Endothelial cell of umbilical vein (primary cell): ENCODE data around the gene PTPRT. TPM values are rescaled to one million over a fixed set of nuclear protein-coding genes. Genes with fewer than 3 reads are reported as not detected.

ENCODE experiments used
- BruUV-seq: library from RNA; stranded (reverse); fragments of 400-500 nt; replicated peaks from 2 replicates; lab custom pipeline; 2021; lab: Mats Ljungman, UMichigan
- CTCF ChIA-PET: fragments of 300-600, 350-600 bp; sonication (Branson Sonifier 250); formaldehyde crosslinking; loops from one replicate; lab custom pipeline; 2021; ENCODE audit warnings: antibody characterized with exemption, inconsistent platforms; lab: Charles Lee
- POLR2A ChIA-PET: fragments of 300-600, 350-600 bp; sonication (Branson Sonifier 250); formaldehyde crosslinking; loops from one replicate; lab custom pipeline; 2021; ENCODE audit warnings: antibody characterized with exemption, inconsistent platforms; lab: Charles Lee
- DNase-seq: peaks from one replicate; pipeline ENCODE4 v3.0.0-alpha.2; 2011; ENCODE audit warnings: low read depth, low spot score
- FAIRE-seq: peaks from 2 replicates; lab custom pipeline; 2011; peaks lifted over from hg19 to GRCh38; lab: Jason Lieb, UNC
- H2AFZ ChIP-seq: 2 replicates; pipeline ENCODE4 v1.6.0; 2012; ENCODE audit warnings: low read depth, low read length, control low read depth, inconsistent platforms
- H3K27ac ChIP-seq: 2 replicates; pipeline ENCODE4 v1.5.1; 2011; ENCODE audit warnings: low read depth, mild to moderate bottlenecking, control low read depth, low read length, moderate library complexity; ENCODE audit not compliant: insufficient read depth
- H3K27me3 ChIP-seq, 2 experiments: 2 replicates each; pipeline versions ENCODE4 v1.6.0 to v1.6.1; 2011; ENCODE audit warnings: low read length in 2 of 2, mixed read lengths in 1 of 2; ENCODE audit not compliant: control insufficient read depth in 2 of 2, insufficient read depth in 2 of 2
- H3K36me3 ChIP-seq, 2 experiments: 2 replicates in 1 of 2; 3 replicates in 1 of 2; pipeline ENCODE4 v1.5.1; 2011; ENCODE audit warnings: low read length in 2 of 2, mild to moderate bottlenecking in 1 of 2, moderate library complexity in 1 of 2; ENCODE audit not compliant: control insufficient read depth in 2 of 2, insufficient read depth in 2 of 2; ENCODE audit errors: extremely low read depth in 1 of 2
- H3K4me1 ChIP-seq: 3 replicates; pipeline ENCODE4 v1.5.1; 2011; ENCODE audit warnings: mild to moderate bottlenecking, low read length; ENCODE audit not compliant: control insufficient read depth, insufficient read depth; ENCODE audit errors: extremely low read depth
- H3K4me2 ChIP-seq: 2 replicates; pipeline ENCODE4 v1.6.1; 2011; ENCODE audit warnings: low read length, control low read depth, mixed read lengths; ENCODE audit not compliant: insufficient read depth
- H3K4me3 ChIP-seq, 3 experiments: fragments of 200-600 bp in 1 of 3; sonication (generic), shearing (Covaris generic) in 1 of 3; replicated peaks in 1 of 3; 2 replicates each; pipeline ENCODE4 v1.5.1; 2011 to 2016; ENCODE audit warnings: control low read depth in 3 of 3, low read length in 3 of 3, mild to moderate bottlenecking in 2 of 3, inconsistent platforms in 1 of 3, low read depth in 1 of 3, moderate library complexity in 1 of 3; ENCODE audit not compliant: insufficient read depth in 1 of 3
- H3K79me2 ChIP-seq: 2 replicates; pipeline ENCODE4 v1.6.0; 2012; ENCODE audit warnings: low read length, inconsistent platforms; ENCODE audit not compliant: control insufficient read depth, insufficient read depth
- H3K9ac ChIP-seq: replicated peaks from 2 replicates; pipeline ENCODE3; 2011; ENCODE audit warnings: low read length, control low read depth; ENCODE audit not compliant: insufficient read depth; ENCODE audit errors: extremely low read depth
- H3K9me1 ChIP-seq: replicated peaks from 3 replicates; pipeline ENCODE4 v1.6.0; 2011; ENCODE audit warnings: mild to moderate bottlenecking, low read length; ENCODE audit not compliant: control insufficient read depth, insufficient read depth; ENCODE audit errors: extremely low read depth
- H3K9me3 ChIP-seq: replicated peaks from 2 replicates; pipeline ENCODE4 v1.5.1; 2012; ENCODE audit warnings: low read length, inconsistent platforms; ENCODE audit not compliant: control insufficient read depth, insufficient read depth
- H4K20me1 ChIP-seq: replicated peaks from 2 replicates; pipeline ENCODE3; 2011; ENCODE audit warnings: mild to moderate bottlenecking, low read length; ENCODE audit not compliant: control insufficient read depth, insufficient read depth; ENCODE audit errors: extremely low read depth
- CTCF ChIP-seq, 2 donors: IDR thresholded peaks; 1 replicate in 1 of 2; 2 replicates in 1 of 2; pipeline ENCODE4 v1.5.1; 2011; ENCODE audit warnings: low read length in 2 of 2, mild to moderate bottlenecking in 2 of 2, moderate library complexity in 2 of 2, control low read depth in 1 of 2, inconsistent platforms in 1 of 2, low read depth in 1 of 2; ENCODE audit not compliant: insufficient read depth in 1 of 2; ENCODE audit errors: extremely low read depth in 1 of 2
- EZH2 ChIP-seq: IDR thresholded peaks from 2 replicates; pipeline ENCODE4 v1.6.1; 2012; ENCODE audit warnings: borderline replicate concordance, low read depth, mild to moderate bottlenecking, moderate library complexity, low read length, inconsistent platforms; ENCODE audit not compliant: severe bottlenecking
- FOS ChIP-seq: IDR thresholded peaks from 2 replicates; pipeline ENCODE4 v1.6.1; 2011; ENCODE audit warnings: mild to moderate bottlenecking, low read length, moderate library complexity, borderline replicate concordance; ENCODE audit not compliant: insufficient read depth
- GATA2 ChIP-seq: IDR thresholded peaks from 2 replicates; pipeline ENCODE4 v1.7.0; 2011; ENCODE audit warnings: low read depth, mild to moderate bottlenecking, moderate library complexity, mixed read lengths, low read length; ENCODE audit not compliant: insufficient read length, insufficient read depth
- JUN ChIP-seq: IDR thresholded peaks from 2 replicates; pipeline ENCODE4 v1.6.1; 2011; ENCODE audit warnings: borderline replicate concordance, low read depth; ENCODE audit not compliant: insufficient read length, insufficient read depth
- MAX ChIP-seq: IDR thresholded peaks from 2 replicates; pipeline ENCODE4 v1.6.1; 2011; ENCODE audit not compliant: insufficient read depth, insufficient read length
- MYC ChIP-seq: IDR thresholded peaks from one replicate; pipeline ENCODE4 v1.6.1; 2011; ENCODE audit warnings: mild to moderate bottlenecking, low read depth, low read length
- POLR2A ChIP-seq: IDR thresholded peaks from 2 replicates; pipeline ENCODE4 v1.6.1; 2012; ENCODE audit warnings: low read depth, mild to moderate bottlenecking, control low read depth, low read length
- POLR2AphosphoS5 ChIP-seq: IDR thresholded peaks from 2 replicates; pipeline ENCODE4 v1.6.1; 2012; ENCODE audit warnings: low read depth, mild to moderate bottlenecking, control low read depth, low read length, moderate library complexity; ENCODE audit not compliant: insufficient read depth
- dilution Hi-C: fragments of 300-500 bp; cut with MboI; formaldehyde crosslinking; loops from one replicate; pipeline ENCODE4 v1.15.0; 2019; ENCODE audit warnings: low sequenced_read_pairs; ENCODE audit not compliant: extremely low pct_ligation_motif_present
- intact Hi-C: fragments of 100-400 bp; cut with micrococcal nuclease; formaldehyde crosslinking; loops from one replicate; pipeline ENCODE4 v1.10.0; 2022
- polyA plus RNA-seq, 4 experiments: library from polyadenylated mRNA; depleted of rRNA in 3 of 4; stranded (reverse) in 3 of 4; unstranded in 1 of 4; fragments of >200 nt; gene quantifications; 2 replicates each; pipeline versions ENCODE4 v1.2.1 to v1.2.3, GENCODE V29; 2011 to 2012; ENCODE audit warnings: missing spikeins in 1 of 4
- total RNA-seq: library from RNA; stranded (reverse); gene quantifications from 2 replicates; pipeline ENCODE4 v1.2.3, GENCODE V29; 2021

The PTPRT gene
- total and polyA plus RNA-seq, 2 donors (not counting 3 experiments of a cell fraction or from before 2014, with no cell fraction given), result not detected

- Histone ChIP-seq H2AFZ (no peak overlapping the region), H3K36me3 (no peaks in the 10 kb centered on the region), H3K9me3 (peaks cover 7% of the 10 kb centered on the region), H4K20me1 (no peaks in the 10 kb centered on the region), H3K4me2 (no peak overlapping the region), H3K27me3 (no peaks in the 10 kb centered on the region), H3K4me1 (no peaks in the 10 kb centered on the region), H3K9ac (no peak overlapping the region), H3K79me2 (no peaks in the 10 kb centered on the region), H3K27ac (no peak overlapping the region), H3K9me1 (no peaks in the 10 kb centered on the region), H3K4me3 (no peak overlapping the region)
- DNase-seq (no peak), FAIRE-seq (no peak)
- no TSS peak for BruUV-seq
- TF ChIP-seq MAX (no peak), MYC (no peak), POLR2AphosphoS5 (no peak), CTCF (IDR thresholded peaks at IDR 0.05; ENCODE audit: extremely low read depth in 1 of 2, insufficient read depth in 1 of 2, low read depth in 1 of 2, low read length in 2 of 2) (no peak), EZH2 (no peak), POLR2A (no peak), GATA2 (no peak), FOS (no peak), JUN (no peak)
- dilution Hi-C loops (no loop called here), intact Hi-C loops (no loop called here)
- ChIA-PET POLR2A (no interaction called here), CTCF (no interaction called here)
Measured at GRCh38 chr20:42923348-42923918, 266.3 kb downstream of the PTPRT start.
